ENCODE data around the gene ZNF727.
"Not testable (repeated sequence)": the region's sequence is repeated elsewhere in the genome, so short reads cannot be mapped to it uniquely, and the experiment has no call there.

The ZNF727 gene

DNA sequence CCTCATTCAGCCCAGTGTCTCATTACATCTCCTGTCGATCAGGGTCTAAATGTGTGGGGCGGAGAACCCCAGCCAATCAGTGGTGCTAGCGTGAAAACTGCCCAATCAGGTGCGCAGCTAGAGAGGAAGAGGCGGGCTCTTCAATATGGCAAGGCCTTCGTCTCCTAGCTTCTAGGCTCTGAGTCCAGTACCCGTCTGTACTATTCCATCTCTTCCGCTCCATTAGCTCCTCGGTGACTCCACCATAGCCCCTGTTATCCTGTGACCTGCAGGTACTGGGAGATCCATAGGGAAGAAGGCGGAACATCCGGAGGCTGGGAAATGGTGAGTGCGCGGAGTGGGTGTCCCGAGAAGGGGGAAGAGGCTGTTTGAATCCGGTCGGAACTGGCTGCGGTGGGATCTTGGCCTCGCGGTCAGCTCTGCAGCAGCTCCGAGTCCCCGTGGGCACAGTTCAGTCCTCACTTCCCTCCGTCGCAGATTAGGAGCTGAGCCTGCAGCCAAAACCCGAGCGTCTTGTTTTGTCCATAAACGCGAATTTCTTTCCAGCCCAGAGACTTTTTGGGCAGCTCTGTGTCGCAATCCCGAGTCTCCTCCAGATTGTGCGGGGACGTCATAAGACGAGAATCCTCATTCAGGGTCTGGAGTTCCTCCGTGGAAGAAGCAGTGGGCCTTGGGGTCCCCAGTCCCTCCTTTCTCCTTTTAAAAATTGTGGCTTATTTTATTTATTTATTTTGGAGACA is at the start of gene ZNF727:
TSS of gene ZNF727 (plus strand) at position 134 of the 740 bp plus-strand sequence. CDS start at position 322, 188 bp downstream.
- DNase-seq, result no peak

DNA sequence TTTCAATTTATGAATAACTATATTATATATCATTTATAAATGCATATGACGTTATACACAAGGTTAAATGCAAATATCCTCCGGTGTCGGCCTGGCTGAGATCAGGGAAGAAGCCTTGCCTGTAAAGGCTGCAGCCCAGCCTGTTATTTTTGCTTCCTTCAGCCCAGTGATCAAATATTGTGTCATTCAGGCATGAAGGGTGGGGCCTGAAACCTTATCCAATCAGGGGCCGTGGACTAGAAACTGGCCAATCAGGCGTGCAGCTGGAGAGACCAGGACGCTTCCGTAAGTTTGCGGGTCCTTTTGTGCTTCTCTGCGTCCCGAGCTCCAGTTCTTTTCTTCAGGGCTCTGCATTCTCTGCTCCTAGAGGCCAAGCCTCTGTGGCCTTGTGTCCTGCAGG is 46.7 kb upstream of the ZNF727 start, which contains the start of gene ZNF722:
TSS of gene ZNF722 (plus strand) at position 301 of the 400 bp plus-strand sequence. CDS start 113 bp downstream, outside the sequence.
- DNase-seq, result no peak

DNA sequence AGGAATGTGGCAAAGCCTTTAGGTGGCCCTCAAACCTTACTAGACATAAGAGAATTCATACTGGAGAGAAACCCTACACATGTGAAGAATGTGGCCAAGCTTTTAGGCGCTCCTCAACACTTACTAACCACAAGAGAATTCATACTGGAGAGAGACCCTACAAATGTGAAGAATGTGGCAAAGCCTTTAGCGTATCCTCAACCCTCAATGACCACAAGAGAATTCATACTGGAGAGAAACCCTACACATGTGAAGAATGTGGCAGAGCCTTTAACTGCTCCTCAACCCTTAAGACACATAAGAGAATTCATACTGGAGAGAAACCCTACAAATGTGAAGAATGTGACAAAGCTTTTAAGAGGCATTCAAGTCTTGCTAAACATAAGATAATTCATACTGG is 29.7 kb upstream of the ZNF727 start:
- not testable (repeated sequence) for DNase-seq

DNA sequence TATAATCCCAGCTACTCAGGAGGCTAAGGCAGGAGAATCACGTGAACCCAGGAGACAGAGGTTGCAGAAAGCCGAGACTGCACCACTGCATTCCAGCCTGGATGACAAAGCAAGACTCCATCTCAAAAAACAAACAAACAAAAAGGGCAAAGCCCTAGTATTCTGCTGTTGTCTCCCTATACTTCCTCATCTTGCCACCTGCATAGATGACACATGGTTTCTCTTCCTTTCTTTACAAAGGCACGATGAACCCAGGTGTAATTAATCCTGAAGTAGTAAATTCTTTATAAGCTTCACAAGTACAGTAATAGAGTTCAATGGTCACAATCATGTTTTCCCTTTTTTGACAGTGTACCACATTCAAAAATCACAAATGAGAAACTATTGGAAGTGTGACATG is 9.8 kb upstream of the ZNF727 start:
- no peak for DNase-seq

DNA sequence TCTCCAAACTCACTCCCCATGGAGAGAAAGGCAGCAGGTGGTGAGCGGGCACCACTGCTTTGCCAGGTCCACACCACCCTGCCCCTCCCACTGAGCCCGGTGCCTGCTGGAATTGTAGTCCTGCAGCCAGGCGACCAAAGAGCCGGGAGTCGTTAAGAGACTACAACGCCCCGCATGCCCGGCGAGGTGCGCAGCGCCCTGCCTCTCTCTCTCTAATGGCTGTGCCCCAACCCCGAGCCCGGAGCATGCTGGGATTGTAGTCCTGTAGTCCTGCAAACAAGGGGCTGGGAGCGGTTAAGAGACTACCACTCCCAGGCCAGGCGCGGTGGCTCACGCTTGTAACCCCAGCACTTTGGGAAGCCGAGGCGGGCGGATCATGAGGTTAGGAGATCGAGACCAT is 8.1 kb upstream of the ZNF727 start:
- no peak for DNase-seq

DNA sequence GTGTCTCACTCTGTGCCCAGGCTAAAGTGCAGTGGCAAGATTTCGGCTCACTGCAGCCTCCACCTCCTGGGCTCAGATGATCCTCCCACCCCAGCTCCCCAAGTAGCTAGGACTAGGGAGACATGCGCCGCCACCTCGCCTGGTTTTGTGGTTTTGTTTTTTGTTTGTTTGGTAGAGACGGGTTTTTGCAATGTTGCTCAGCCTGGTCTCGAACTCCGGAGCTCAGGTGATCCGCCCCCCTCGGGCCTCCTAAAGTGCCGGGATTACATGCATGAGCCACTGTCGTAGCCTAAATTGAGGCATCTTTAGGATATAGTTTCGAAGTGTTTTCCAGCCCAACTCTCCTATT is 781 bp downstream of the ZNF727 start:
- no peak for DNase-seq

DNA sequence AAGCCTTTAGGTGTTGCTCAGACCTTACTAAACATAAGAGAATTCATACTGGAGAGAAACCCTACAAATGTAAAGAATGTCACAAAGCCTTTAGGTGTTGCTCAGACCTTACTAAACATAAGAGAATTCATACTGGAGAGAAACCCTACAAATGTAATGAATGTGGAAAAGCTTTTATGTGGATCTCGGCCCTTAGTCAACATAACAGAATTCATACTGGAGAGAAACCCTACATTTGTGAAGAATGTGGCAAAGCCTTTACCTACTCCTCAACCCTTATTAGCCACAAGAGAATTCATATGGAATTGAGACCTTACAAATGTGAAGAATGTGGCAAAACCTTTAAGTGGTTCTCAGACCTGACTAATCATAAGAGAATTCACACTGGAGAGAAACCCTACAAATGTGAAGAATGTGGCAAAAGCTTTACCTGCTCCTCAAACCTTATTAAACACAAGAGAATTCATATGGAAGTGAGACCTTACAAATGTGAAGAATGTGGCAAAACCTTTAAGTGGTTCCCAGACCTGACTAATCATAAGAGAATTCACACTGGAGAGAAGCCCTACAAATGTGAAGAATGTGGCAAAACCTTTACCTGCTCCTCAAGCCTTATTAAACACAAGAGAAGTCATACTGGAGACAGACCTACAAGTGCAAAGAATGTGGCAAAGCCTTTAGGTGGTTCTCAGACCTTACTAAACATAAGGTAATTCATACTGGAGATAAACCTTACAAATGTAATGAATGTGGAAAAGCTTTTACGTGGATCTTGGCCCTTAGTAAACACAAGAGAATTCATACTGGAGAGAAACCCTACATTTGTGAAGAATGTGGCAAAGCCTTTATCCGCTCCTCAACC is 32.8 kb downstream of the ZNF727 start:
- DNase-seq, result not testable (repeated sequence)

DNA sequence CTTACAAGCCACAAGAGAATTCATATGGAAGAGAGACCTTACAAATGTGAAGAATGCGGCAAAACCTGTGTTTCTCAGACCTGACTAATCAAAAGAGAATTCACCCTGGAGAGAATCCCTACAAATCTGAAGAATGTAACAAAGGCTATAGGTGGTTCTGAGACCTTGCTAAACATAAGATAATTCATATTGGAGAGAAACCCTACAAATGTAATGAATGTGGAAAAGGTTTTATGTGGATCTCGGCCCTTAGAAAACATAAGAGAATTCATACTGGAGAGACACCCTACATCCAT is 33.4 kb downstream of the ZNF727 start:
- no peak for DNase-seq

DNA sequence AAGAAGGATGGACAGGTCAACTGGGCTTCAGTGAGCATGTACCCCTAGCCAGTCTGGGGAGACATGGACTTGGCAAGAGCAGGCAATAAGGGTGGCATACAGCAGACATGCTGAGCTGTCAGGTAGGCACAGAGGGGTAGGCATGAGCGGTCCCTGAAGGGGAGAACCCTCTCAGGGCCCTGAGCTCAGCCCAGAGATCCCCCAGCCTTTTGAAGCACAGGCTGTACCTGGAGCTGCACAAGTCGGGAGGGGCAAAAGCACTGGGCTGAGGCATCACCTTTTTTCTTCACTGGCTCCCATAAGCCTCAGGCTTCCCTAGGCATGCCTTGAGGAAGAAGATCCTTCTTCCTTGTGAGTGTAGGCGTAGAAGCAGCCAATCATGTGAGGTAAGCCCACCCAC is 42.3 kb downstream of the ZNF727 start:
- no peak for DNase-seq

DNA sequence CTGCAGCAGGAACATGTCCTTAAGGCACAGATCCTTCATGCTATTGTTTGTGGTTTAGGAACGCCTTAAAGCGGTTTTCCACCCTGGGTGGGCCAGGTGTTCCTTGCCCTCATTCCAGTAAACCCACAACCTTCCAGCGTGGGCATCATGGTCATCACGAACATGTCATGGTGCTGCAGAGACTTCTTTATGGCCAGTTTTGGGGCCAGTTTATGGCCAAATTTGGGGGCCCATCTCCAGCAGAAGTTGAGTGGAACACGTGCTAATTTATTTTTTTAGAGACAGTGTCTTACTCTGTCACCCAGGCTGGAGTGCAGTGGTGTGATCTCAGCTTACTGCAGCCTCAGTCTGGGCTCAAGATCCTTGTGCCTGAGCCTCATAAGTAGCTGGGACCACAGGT is 43.6 kb downstream of the ZNF727 start:
- not testable (repeated sequence) for DNase-seq

All from fibroblast of skin of right biceps (primary cell).